Measurements from ENCODE around the gene EVPL. TPM values are rescaled to one million over a fixed set of nuclear protein-coding genes. Genes with fewer than 3 reads are reported as not detected.
A peak's percentile ranks its signal among the peaks of the same experiment; 100 is the strongest.

EVPL gene
- total RNA-seq, 1 donor from 2014 or later, result not detected

DNA sequence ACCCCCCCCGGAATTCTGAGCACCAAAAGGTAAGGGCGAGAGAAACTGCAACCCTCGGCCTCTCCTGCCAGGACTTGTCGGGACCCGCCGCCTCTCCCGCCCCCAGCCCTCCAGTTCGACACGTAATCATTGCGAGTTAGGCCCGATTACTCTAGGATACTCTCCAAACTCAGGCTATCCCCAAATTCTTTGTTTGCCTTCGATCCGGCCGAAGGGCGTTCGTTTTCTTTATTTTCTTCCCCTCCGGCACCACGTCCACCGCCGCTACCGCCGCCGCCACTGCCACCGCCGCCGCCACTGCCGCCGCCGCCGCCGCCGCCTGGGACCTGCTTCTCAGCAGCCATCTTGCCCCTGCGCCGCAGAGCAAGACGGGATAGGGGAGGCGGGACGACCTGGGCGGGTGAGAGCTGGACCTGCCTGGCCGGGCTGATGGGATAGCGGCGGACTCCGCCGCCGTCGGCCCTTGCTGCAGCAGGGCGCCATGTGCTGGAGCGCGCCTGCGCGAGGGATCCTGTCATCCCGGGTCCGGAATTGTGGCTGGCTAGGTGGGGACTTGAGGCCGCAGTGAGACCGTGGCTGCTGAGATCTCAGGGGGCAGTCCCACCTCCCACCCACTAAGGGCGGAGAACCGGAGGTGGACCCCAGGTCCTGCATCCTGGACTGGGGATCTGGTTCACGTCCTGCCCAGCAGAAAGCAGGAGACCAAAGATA lies 45.2 kb upstream of the EVPL start, which contains the start of gene SRP68:
SRP68 (minus strand) TSS at position 370 of the 711 bp plus-strand sequence; CDS start at position 344, 26 bp downstream.
- Histone ChIP-seq H2AFZ (ENCODE audit: low read depth, low read length) (peak within 1 kb of the TSS; percentile 98), H3K36me3 (ENCODE audit: insufficient read depth, low read length) (peaks cover 3% of the 10 kb centered on the region), H3K4me1 (ENCODE audit: insufficient read depth, low read length) (peaks cover 22% of the 10 kb centered on the region), H3K4me2 (ENCODE audit: low read length) (peak within 1 kb of the TSS; percentile 89), H3K9ac (ENCODE audit: low read length) (peak within 1 kb of the TSS; percentile 94), H3K27me3 (ENCODE audit: insufficient read depth, low read length) (peaks cover 38% of the 10 kb centered on the region), H3K9me3 (ENCODE audit: insufficient read depth, low read depth, low read length) (no peaks in the 10 kb centered on the region), H3K4me3 (ENCODE audit: insufficient read depth, low read depth, low read length) (peak within 1 kb of the TSS; percentile 93), H3K27ac (ENCODE audit: low read depth, low read length) (peak within 1 kb of the TSS; percentile 79), H4K20me1 (ENCODE audit: insufficient read depth, low read length) (peaks cover 34% of the 10 kb centered on the region), H3K79me2 (ENCODE audit: insufficient read depth, low read length) (peaks cover 51% of the 10 kb centered on the region)
- Mint-ChIP-seq H3K4me1 (ENCODE audit: low read depth, unreplicated experiment) (peaks cover 4% of the 10 kb centered on the region), H3K27me3 (ENCODE audit: low read depth, unreplicated experiment) (peaks cover 31% of the 10 kb centered on the region), H3K36me3 (ENCODE audit: low read depth, unreplicated experiment) (peaks cover 6% of the 10 kb centered on the region), H3K4me3 (ENCODE audit: unreplicated experiment) (peak within 1 kb of the TSS; percentile 95), H3K9me3 (ENCODE audit: unreplicated experiment) (no peaks in the 10 kb centered on the region), H3K27ac (ENCODE audit: unreplicated experiment) (peak within 1 kb of the TSS; percentile 95)
- TF ChIP-seq, protein P1, sequence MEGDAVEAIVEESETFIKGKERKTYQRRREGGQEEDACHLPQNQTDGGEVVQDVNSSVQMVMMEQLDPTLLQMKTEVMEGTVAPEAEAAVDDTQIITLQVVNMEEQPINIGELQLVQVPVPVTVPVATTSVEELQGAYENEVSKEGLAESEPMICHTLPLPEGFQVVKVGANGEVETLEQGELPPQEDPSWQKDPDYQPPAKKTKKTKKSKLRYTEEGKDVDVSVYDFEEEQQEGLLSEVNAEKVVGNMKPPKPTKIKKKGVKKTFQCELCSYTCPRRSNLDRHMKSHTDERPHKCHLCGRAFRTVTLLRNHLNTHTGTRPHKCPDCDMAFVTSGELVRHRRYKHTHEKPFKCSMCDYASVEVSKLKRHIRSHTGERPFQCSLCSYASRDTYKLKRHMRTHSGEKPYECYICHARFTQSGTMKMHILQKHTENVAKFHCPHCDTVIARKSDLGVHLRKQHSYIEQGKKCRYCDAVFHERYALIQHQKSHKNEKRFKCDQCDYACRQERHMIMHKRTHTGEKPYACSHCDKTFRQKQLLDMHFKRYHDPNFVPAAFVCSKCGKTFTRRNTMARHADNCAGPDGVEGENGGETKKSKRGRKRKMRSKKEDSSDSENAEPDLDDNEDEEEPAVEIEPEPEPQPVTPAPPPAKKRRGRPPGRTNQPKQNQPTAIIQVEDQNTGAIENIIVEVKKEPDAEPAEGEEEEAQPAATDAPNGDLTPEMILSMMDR (IDR thresholded peaks at IDR 0.05; ENCODE audit: insufficient read depth, low read depth, low read length), result no peak
- no peak for TF ChIP-seq EZH2 (IDR thresholded peaks at IDR 0.05; ENCODE audit: insufficient read depth, low read length)
- DNase-seq (ENCODE audit: low read depth) (peak; percentile 84), FAIRE-seq (no peak)

- DNase-seq (ENCODE audit: low read depth), result no peak
- Mint-ChIP-seq H3K9me3 (ENCODE audit: unreplicated experiment) (no peaks in the 10 kb centered on the region), H3K4me3 (ENCODE audit: unreplicated experiment) (peak overlapping the region; percentile 95), H3K27ac (ENCODE audit: unreplicated experiment) (peak overlapping the region; percentile 95), H3K36me3 (ENCODE audit: low read depth, unreplicated experiment) (peaks cover 6% of the 10 kb centered on the region), H3K27me3 (ENCODE audit: low read depth, unreplicated experiment) (peaks cover 27% of the 10 kb centered on the region), H3K4me1 (ENCODE audit: low read depth, unreplicated experiment) (peaks cover 4% of the 10 kb centered on the region)
- peaks cover 8% of the 10 kb centered on the region for H3K36me3 ChIP-seq (ENCODE audit: insufficient read depth, low read length)
- peak overlapping the region; percentile 66 for H2AFZ ChIP-seq (ENCODE audit: low read depth, low read length)
- H3K4me1 ChIP-seq (ENCODE audit: insufficient read depth, low read length), result peaks cover 20% of the 10 kb centered on the region
- no peak for FAIRE-seq
- peak overlapping the region; percentile 93 for H3K4me3 ChIP-seq (ENCODE audit: insufficient read depth, low read depth, low read length)
- peak overlapping the region; percentile 94 for H3K9ac ChIP-seq (ENCODE audit: low read length)
- H4K20me1 ChIP-seq (ENCODE audit: insufficient read depth, low read length), result peaks cover 39% of the 10 kb centered on the region
- peak overlapping the region; percentile 89 for H3K4me2 ChIP-seq (ENCODE audit: low read length)
- TF ChIP-seq, protein P1 (IDR thresholded peaks at IDR 0.05; ENCODE audit: insufficient read depth, low read depth, low read length), result no peak
- no peak for TF ChIP-seq EZH2 (IDR thresholded peaks at IDR 0.05; ENCODE audit: insufficient read depth, low read length)
- H3K27ac ChIP-seq (ENCODE audit: low read depth, low read length), result peak overlapping the region; percentile 79
- H3K27me3 ChIP-seq (ENCODE audit: insufficient read depth, low read length), result peaks cover 31% of the 10 kb centered on the region
- no peaks in the 10 kb centered on the region for H3K9me3 ChIP-seq (ENCODE audit: insufficient read depth, low read depth, low read length)
- H3K79me2 ChIP-seq (ENCODE audit: insufficient read depth, low read length), result peaks cover 56% of the 10 kb centered on the region
These were observed 44.5 kb upstream of the EVPL start for GRCh38 chr17:76071531-76072147.

All from astrocyte (in vitro differentiated cells and primary cell).